H1 (cell line): ENCODE results near the gene EVA1C.

Experiments
- BCL11A ChIP-seq, 2 experiments: IDR thresholded peaks; one replicate each; pipeline ENCODE4 v1.6.1; 2011; ENCODE audit warnings: low read depth in 2 of 2, low read length in 2 of 2, mild to moderate bottlenecking in 2 of 2
- CTCF ChIP-seq, 3 experiments: IDR thresholded peaks; 1 replicate in 2 of 3; 2 replicates in 1 of 3; pipeline versions ENCODE4 v1.5.1 to v1.6.1; 2011; ENCODE audit warnings: low read length in 3 of 3, mild to moderate bottlenecking in 3 of 3, inconsistent platforms in 2 of 3, low read depth in 1 of 3, moderate library complexity in 1 of 3; ENCODE audit not compliant: insufficient read depth in 1 of 3; ENCODE audit errors: control extremely low read depth in 1 of 3
- EZH2 ChIP-seq: fragments of 200-600 bp; sonication (generic); IDR thresholded peaks from 2 replicates; pipeline ENCODE4 v1.7.1; 2012; ENCODE audit warnings: low read depth, mild to moderate bottlenecking, moderate library complexity, low read length, inconsistent platforms; ENCODE audit not compliant: severe bottlenecking
- JUN ChIP-seq: IDR thresholded peaks from 2 replicates; pipeline ENCODE4 v1.6.1; 2011; ENCODE audit warnings: low read depth, mild to moderate bottlenecking, improper control_type of control experiment, low read length
- NANOG ChIP-seq: IDR thresholded peaks from 2 replicates; pipeline ENCODE4 v1.6.1; 2011; ENCODE audit warnings: low read length, low read depth, mild to moderate bottlenecking, inconsistent platforms; ENCODE audit not compliant: insufficient read depth, poor library complexity, severe bottlenecking
- NRF1 ChIP-seq: IDR thresholded peaks from 2 replicates; pipeline ENCODE4 v1.6.1; 2011; ENCODE audit warnings: mild to moderate bottlenecking, low read depth, low read length, improper control_type of control experiment
- POLR2A ChIP-seq, 2 experiments: IDR thresholded peaks; 1 replicate in 1 of 2; 2 replicates in 1 of 2; pipeline ENCODE4 v1.6.1; 2011; ENCODE audit warnings: low read depth in 2 of 2, low read length in 2 of 2, mild to moderate bottlenecking in 2 of 2; ENCODE audit errors: control extremely low read depth in 1 of 2
- POLR2AphosphoS5 ChIP-seq: IDR thresholded peaks from 2 replicates; pipeline ENCODE4 v1.6.1; 2011; ENCODE audit warnings: low read depth, low read length
- RAD21 ChIP-seq, 2 experiments: IDR thresholded peaks in 1 of 2; conservative IDR thresholded peaks in 1 of 2; 2 replicates each; pipeline ENCODE4 v1.6.1; 2011; ENCODE audit warnings: low read depth in 2 of 2, low read length in 2 of 2, improper control_type of control experiment in 1 of 2, inconsistent platforms in 1 of 2, mild to moderate bottlenecking in 1 of 2, moderate library complexity in 1 of 2
- SUZ12 ChIP-seq: fragments of 200-600 bp; sonication (generic); IDR thresholded peaks from 2 replicates; pipeline ENCODE4 v1.6.1; 2012; ENCODE audit warnings: mild to moderate bottlenecking, inconsistent platforms, low read length, moderate library complexity, mixed read lengths

- no peak for TF ChIP-seq POLR2AphosphoS5
- no peak for TF ChIP-seq NRF1
- no peak for TF ChIP-seq NANOG
- no peak for TF ChIP-seq POLR2A (IDR thresholded peaks at IDR 0.05; ENCODE audit: control extremely low read depth in 1 of 2, low read depth in 2 of 2, low read length in 2 of 2)
- no peak for TF ChIP-seq CTCF (IDR thresholded peaks at IDR 0.05; ENCODE audit: control extremely low read depth in 1 of 3, insufficient read depth in 1 of 3, low read depth in 1 of 3, low read length in 3 of 3)
- no peak for TF ChIP-seq SUZ12
- TF ChIP-seq BCL11A (IDR thresholded peaks at IDR 0.05; ENCODE audit: low read depth in 2 of 2, low read length in 2 of 2): no peak
- TF ChIP-seq EZH2: no peak
- no peak for TF ChIP-seq JUN
- TF ChIP-seq RAD21 (IDR thresholded peaks at IDR 0.05 in 1 of 2, conservative IDR thresholded peaks at IDR 0.05 in 1 of 2; ENCODE audit: low read depth in 2 of 2, low read length in 2 of 2): no peak
These were observed 46.3 kb upstream of the EVA1C start for GRCh38 chr21:32366191-32366590.
